ENCODE results near the gene PWWP2B.
A peak's percentile ranks its signal among the peaks of the same experiment; 100 is the strongest.
"Not testable (repeated sequence)": the region's sequence is repeated elsewhere in the genome, so short reads cannot be mapped to it uniquely, and the experiment has no call there.

PWWP2B gene

DNA sequence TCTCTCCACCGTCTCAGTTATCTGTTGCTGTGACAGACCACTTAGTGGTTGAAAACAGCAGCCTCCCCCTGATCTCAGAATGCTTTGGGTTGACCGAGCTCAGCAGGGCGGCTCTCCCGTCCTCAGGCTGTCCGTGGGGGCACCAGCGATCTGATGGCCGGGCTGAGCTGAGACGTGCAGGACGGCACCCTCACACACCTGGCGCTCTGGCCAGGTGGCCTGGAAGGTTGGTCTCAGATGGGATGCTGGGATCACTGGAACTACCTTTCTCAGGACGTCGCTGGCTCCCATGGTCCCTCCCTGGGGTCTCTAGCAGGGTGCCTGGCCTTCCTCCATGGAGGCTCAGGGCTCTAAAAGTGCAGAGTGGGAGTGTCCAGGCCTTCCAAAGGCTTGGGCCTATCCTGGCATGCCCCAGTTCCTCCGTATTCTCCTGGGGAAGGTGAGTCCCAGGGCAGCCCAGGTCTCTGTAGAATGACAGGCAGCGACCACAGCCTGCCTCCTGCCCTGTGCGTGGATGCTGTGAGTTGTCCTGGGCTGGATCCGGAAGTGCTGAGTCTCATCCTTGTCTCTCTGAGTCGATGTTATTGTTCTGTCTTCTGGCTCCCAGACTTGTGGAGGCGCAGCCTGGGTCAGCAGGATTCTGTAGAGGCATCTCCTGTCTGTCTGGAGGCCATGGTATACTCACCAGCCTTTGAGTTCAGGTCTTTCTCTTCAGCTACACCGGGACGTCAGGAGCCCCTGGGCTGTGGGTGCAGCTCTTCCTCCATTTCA lies 12.2 kb upstream of the PWWP2B start:
- DNase-seq (ENCODE audit: low spot score), result no peak
- TF ChIP-seq, protein P1, sequence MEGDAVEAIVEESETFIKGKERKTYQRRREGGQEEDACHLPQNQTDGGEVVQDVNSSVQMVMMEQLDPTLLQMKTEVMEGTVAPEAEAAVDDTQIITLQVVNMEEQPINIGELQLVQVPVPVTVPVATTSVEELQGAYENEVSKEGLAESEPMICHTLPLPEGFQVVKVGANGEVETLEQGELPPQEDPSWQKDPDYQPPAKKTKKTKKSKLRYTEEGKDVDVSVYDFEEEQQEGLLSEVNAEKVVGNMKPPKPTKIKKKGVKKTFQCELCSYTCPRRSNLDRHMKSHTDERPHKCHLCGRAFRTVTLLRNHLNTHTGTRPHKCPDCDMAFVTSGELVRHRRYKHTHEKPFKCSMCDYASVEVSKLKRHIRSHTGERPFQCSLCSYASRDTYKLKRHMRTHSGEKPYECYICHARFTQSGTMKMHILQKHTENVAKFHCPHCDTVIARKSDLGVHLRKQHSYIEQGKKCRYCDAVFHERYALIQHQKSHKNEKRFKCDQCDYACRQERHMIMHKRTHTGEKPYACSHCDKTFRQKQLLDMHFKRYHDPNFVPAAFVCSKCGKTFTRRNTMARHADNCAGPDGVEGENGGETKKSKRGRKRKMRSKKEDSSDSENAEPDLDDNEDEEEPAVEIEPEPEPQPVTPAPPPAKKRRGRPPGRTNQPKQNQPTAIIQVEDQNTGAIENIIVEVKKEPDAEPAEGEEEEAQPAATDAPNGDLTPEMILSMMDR (IDR thresholded peaks at IDR 0.05; ENCODE audit: extremely low read depth, insufficient read depth, missing control alignments), result no peak
- in situ Hi-C loops (cut with MboI; ENCODE audit: low pct_unique_long_range_greater_than_20kb, low sequenced_read_pairs, unreplicated experiment), result no loop called here

GRCh38 chr10:132385389-132385667 lies 11.7 kb upstream of the PWWP2B start:
- no peak for DNase-seq (ENCODE audit: low spot score)
- TF ChIP-seq, protein P1 (IDR thresholded peaks at IDR 0.05; ENCODE audit: extremely low read depth, insufficient read depth, missing control alignments), result no peak
- in situ Hi-C loops (cut with MboI; ENCODE audit: low pct_unique_long_range_greater_than_20kb, low sequenced_read_pairs, unreplicated experiment), result no loop called here

DNA sequence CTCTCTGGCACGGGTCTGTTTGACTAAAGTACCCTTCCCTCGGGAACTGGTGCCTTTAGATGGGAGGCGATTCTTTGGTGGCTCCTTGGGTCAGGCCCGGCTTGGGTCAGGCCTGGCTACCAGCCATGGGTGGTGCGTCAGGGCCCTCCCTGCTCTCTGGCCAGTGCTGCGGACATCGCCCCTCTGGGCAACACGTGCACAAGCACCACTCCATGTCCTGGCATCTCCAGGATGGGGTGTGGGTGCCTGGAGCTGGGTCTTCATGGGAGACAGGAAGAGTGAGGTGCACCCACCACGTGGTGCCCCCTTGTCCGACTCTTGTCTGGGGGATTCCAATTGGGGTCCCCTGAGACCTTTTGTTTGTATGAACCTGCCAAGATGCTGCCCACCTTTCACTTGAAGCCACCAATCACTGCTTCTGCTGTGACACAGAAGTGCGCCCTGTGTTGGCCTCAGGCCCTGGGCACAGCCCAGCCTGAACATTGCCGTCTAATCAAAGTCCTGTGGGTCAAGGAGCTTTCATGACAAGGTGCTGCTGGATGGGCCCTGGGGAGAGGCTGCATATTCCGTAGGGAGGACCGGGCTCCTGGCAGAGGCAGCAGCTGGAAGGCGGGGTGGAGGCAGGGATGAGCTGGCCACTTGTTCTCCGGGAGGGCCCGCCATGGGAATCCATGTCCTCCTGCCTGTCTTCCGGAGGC lies 11.1 kb upstream of the PWWP2B start:
- in situ Hi-C loops (cut with MboI; ENCODE audit: low pct_unique_long_range_greater_than_20kb, low sequenced_read_pairs, unreplicated experiment), result no loop called here
- TF ChIP-seq, protein P1 (IDR thresholded peaks at IDR 0.05; ENCODE audit: extremely low read depth, insufficient read depth, missing control alignments), result no peak
- DNase-seq (ENCODE audit: low spot score), result no peak

GRCh38 chr10:132386419-132386831 lies 10.6 kb upstream of the PWWP2B start:
- in situ Hi-C loops (cut with MboI; ENCODE audit: low pct_unique_long_range_greater_than_20kb, low sequenced_read_pairs, unreplicated experiment), result no loop called here
- TF ChIP-seq, protein P1 (IDR thresholded peaks at IDR 0.05; ENCODE audit: extremely low read depth, insufficient read depth, missing control alignments), result no peak
- DNase-seq (ENCODE audit: low spot score), result no peak

- DNase-seq (ENCODE audit: low spot score); in situ Hi-C loops (cut with MboI; ENCODE audit: low pct_unique_long_range_greater_than_20kb, low sequenced_read_pairs, unreplicated experiment): not testable (repeated sequence)
These were observed 10.1 kb upstream of the PWWP2B start for GRCh38 chr10:132386896-132387295.

DNA sequence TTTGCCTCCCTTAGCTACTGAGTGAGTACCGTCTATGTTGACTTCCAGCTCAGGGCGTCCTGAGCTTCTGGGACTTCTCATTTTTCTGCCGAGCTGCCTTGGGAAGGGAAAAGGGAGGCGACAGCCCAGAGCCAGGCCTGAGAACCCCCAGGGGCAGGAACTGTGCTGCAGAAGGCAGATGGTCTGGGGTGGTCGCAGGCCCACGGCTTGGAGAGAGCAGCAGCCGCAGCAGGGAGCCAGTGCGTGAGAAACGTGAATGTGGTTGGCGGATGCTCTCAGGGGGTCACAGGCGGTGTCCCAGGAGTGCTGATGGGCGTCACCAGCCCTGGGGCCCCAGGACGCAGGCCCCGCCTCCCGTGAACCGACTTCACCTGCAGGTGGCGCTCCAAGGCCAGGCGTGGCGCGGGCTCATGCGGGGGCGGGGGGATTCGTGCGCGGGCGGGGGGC lies 9.2 kb upstream of the PWWP2B start:
- TF ChIP-seq, protein P1 (IDR thresholded peaks at IDR 0.05; ENCODE audit: extremely low read depth, insufficient read depth, missing control alignments), result peak; percentile 78
- in situ Hi-C loops (cut with MboI; ENCODE audit: low pct_unique_long_range_greater_than_20kb, low sequenced_read_pairs, unreplicated experiment), result no loop called here
- peak; percentile 94 for DNase-seq (ENCODE audit: low spot score)

GRCh38 chr10:132388891-132389432 lies 8.0 kb upstream of the PWWP2B start:
- TF ChIP-seq, protein P1 (IDR thresholded peaks at IDR 0.05; ENCODE audit: extremely low read depth, insufficient read depth, missing control alignments), result no peak
- no peak for DNase-seq (ENCODE audit: low spot score)
- in situ Hi-C loops (cut with MboI; ENCODE audit: low pct_unique_long_range_greater_than_20kb, low sequenced_read_pairs, unreplicated experiment), result no loop called here

Data from GM13977 (cell line).